ENCODE results near the gene DNASE2.
A peak's percentile ranks its signal among the peaks of the same experiment; 100 is the strongest.
"Not testable (repeated sequence)": the region's sequence is repeated elsewhere in the genome, so short reads cannot be mapped to it uniquely, and the experiment has no call there.

DNASE2 gene, protein sequence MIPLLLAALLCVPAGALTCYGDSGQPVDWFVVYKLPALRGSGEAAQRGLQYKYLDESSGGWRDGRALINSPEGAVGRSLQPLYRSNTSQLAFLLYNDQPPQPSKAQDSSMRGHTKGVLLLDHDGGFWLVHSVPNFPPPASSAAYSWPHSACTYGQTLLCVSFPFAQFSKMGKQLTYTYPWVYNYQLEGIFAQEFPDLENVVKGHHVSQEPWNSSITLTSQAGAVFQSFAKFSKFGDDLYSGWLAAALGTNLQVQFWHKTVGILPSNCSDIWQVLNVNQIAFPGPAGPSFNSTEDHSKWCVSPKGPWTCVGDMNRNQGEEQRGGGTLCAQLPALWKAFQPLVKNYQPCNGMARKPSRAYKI

DNA sequence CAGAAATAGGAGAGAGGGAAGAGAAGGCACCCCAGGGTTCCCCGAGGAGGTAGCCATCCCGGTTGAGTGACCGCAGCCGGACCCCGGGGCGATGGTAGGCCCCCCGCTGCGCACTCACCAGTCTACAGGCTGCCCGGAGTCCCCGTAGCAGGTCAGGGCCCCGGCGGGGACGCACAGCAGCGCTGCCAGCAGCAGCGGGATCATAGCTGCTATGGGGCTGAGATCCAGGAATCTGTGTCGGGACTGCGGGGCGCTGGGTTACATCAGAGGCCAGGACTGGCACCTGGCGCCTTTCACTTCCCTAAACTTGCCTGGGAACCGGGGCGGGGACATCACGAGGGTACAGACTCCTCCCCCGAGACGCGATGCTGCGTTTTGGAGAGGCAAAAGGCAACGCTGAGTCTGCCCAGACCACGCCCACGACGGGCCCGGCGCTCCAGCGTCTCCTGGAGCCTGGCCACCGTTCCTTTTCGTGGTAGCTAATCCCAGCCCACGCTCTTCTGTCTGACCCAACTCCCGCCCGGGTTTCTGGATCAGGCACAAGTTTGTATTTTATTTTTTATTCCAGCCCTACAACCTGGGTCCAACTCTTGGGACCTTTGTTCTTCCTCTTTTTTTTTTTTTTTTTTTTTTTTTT is at the start of gene DNASE2:
Gene DNASE2 (minus strand): TSS at position 278 of the 637 bp plus-strand sequence. CDS start 74 bp downstream, at position 204.
- DNase-seq = peak; percentile 96

DNA sequence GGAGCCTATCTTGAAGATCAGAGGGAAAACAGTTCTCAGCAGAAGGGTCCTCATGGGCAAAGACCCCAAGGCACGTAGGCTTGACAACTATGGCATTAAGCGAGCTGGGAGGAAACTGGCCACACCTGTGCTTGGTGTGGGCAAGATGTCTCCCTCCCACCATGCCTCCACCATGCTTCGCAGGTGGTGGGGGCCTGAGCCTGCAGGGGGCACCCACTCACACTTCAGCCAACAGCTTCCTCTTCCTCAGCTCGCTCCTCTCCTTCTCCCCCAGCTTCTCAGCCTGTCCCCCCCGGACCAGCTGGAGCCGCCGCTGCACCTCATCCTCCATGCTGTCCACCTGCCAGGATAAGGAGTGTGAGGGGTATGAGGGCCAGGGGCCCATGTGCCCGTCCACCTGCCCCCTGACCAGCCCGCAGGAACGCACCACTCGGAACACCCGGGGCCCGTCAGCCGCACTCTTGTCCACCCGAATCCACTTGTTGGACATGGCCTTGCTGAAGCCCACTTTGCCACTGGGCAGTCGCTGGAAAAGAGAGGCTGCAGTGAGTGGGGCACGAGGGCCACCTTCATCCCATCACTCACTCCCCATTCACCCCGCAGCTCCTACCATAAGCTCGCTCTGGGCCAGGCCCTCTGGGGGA is 48.9 kb upstream of the DNASE2 start:
- DNase-seq = no peak

DNA sequence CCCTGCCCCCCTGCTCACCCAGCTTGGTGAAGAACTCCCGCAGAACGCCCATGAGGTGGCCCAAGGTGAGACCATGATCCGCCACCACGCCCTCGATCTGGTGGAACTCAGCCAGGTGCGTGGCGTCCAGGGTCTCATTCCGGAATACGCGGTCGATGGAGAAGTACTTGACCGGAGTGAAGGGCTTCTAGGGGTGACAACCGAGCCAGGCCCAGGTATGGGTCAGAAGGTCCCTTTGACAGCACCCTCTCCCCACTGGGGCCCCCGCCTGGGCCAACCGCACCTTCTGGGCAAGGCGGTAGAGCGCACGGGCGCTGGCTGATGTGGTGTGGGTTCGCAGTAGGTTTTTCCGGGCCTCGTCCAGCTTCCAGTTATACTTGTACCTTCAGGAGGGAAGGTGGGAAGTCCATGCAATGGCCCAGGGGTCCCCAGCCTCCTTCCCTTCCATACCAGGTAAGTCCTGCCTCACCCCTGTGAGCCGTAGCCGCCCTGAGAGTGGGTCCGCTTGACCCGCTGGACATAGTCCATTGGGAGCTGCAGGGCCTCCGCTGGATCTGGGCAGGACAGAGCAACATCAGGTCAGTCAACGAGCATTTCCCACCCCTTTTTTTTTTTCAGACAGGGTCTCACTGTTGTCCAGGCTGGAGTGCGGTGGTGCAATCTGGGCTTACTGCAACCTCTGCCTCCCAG is 43.5 kb upstream of the DNASE2 start:
- no peak for DNase-seq

DNA sequence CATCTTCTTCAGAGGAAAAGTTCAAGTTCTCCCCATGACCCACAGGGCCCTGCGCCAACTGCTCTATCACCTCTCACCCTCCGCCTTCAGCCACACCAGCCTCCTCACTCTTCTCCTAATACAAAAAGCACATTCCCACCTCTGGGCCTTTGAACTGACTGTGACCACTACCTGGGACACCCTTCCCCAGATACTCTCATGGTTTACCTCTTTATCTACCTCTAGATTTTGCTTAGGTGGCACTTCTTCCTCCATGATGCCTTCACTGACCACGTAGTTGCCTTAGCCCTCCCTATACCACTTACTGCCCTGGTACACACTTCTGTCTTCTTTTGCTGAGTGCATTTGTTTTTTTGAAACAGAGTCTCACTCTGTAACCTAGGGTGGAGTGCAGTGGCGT is 41.7 kb upstream of the DNASE2 start:
- DNase-seq = no peak

DNA sequence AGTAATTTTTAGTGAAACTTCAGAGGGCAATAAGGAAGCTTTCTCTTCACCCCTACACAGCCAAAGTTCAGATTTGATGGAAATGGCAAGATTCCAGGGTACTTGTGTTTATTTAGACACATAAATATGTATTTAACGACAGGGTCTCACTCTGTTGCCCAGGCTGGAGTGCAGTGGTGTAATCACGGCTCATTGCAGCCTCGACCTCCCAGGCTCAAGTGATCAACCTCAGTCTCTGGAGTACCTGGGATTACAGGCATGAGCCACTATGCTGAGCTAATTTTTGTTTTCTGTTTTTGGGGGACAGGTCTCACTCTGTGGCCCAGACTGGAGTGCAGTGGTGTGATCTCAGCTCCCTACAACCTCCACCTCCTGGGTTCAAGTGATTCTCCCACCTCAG is 39.8 kb upstream of the DNASE2 start:
- no peak for DNase-seq

DNA sequence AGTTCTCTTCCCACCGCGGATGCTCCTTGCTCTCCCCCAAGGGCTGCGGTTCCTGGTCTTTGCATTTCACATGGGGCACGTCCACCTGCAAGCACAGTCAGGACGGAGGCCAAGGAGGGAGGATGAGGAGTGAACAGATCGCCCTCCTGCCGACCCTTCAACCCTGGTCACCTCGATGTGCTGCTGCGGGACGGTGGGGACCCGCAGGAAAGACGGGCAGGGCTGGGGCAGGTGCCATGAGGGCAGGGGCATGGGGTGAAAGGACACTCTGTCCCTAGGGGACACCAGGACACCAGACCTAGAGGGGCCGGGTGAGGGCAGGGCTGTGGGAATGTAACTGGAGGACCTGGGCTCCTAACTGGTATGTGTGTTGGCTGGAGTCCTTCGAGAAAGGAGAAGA is 37.0 kb upstream of the DNASE2 start:
- no peak for DNase-seq

DNA sequence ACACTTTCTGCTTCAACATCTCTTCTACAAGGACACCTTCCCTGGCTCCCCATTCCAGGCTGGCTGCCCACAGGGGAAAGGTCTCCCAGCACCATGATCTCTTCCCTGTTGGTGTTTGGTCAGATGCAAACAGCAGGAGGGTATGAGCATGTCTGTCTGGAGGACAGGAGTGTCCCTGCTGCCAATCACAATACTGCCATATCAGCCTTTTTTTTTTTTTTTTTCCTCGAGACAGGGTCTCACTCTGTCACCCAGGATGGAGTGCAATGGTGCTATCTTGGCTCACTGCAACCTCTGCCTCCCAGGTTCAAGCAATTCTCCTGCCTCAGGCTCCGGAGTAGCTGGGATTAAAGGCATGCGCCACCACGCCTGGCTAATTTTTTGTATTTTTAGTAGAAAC is 34.6 kb upstream of the DNASE2 start:
- not testable (repeated sequence) for DNase-seq

DNA sequence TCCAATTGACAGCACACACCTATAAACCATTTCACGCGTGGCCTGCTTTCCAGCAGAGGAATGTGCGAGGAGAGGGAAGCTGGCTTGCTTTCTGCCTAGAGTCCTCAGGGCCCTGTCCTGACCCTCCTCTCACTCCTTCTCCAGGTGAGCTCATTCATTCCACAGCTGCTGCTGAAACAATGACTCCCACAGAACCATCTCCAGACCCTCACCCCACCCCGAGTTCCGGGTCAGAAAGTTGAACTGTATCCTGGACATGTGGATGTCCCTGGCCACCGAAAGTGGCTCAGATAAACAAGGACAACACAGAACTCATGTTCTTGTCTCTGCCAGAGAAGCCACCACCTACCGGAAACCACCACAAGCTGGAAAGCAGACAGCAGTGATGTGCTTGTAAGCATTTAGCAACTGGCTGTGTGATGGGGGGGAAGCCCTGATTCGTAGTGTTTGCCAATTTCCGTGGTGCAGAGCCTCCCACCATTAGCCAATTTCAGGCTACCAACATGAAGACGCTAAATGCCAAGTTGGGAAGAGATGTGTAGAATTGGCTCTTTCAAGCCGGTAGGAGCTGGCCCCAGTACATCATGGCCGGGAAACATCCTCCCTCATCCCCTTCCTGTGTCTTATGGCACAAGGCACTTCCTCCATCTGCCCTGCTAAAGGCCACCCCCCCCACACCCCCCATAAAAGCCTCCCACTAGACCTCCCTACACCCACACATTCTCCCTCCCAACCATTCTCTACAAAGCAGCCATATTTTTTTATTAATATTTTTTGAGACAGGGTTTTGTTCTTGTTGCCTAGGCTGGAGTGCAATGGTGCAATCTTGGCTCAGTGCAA is 32.8 kb upstream of the DNASE2 start:
- no peak for DNase-seq

DNA sequence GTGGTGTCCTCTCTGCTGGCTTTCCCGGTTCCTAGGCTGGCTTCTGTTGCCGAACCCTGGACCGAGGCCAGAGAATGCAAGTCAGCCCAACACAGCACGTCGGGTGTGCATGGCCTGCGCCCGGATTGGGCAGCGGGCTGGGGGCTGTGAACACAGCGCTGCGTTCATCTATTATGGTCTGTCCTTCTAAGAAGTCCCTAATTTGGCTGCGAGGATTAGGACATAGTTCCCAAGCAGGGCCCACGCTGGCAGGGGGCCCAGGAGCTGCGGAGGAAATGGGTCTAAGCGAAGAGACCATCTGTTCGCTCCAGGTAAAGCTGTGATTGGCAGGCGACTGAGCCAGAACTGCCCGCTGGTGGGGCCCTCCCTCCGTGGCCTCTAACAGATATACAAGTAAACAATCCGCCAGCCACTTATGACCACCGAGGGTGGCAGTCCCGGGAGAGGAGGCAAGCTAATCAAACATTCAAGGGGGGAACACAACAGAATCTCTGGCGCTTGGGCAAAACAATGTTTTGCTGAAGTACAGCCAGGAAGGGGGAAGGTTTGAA is 31.8 kb upstream of the DNASE2 start:
- peak; percentile 99 for DNase-seq

DNA sequence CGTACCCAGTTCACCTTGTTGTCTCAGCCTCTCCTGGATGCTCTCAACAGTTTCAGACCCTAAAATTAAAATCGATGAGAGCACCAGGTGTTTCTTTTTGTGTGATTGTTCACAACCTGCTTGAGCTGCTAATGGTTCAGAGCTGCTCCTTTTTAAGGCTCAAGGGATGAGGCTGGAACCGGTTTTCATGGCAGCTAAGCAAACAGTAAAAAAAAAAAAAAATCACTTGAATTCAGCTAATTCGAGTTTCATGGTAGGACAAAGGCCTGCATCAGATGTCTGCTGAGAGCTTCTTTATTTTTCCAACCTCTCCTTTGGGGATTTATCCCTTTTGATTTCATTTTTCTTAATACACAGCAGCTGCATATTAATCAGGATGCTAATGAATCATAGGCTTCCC is 31.3 kb upstream of the DNASE2 start:
- peak; percentile 97 for DNase-seq

DNA sequence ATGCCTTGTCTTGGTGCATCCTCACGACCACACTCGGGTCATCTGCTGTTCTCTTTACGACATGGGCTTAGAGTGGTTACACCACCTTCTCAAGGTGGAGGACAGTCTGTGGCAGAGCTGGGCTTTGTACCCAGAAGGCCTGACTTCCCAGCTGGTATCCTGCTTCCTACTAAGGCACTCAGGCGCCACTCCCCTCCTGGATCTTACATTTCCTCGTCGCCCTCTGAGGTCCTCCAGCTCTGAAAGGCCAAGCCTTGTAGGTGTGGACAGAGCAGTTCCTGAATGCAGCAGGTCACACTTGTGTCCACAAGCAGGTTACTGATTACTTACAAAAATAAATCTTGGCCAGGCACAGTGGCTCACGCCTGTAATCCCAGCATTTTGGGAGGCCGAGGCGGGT is 25.9 kb upstream of the DNASE2 start:
- no peak for DNase-seq

DNA sequence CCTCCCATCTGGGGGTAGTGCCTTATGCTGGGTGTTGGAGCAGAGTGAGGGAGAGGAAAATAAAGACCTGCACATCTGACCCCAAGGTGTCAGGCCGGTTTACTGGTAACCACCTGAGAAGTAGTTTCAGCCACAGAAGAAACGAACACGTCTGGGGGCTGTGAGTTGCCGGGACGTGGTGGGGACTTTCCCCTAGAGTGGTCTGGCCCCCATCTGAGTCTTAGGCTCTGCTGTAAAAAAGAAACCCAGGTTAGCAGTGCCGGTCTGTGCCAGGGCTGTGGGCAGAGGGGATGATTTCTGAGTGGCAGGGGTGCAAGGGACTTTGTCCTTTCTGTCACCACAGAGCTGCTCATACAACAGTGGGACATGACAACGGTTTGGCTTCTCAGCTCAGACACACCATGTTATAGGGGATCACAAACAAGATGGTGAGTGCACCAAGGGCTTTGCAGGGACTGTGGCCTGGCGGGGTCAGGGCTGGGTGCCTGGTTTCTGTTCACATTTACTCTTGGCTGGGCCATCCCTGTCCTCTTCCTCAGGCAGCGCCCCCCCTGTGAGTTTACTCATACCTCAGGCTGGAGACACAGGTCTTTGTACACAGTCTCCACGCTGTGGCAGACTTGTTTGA is 18.8 kb upstream of the DNASE2 start:
- DNase-seq = no peak

DNA sequence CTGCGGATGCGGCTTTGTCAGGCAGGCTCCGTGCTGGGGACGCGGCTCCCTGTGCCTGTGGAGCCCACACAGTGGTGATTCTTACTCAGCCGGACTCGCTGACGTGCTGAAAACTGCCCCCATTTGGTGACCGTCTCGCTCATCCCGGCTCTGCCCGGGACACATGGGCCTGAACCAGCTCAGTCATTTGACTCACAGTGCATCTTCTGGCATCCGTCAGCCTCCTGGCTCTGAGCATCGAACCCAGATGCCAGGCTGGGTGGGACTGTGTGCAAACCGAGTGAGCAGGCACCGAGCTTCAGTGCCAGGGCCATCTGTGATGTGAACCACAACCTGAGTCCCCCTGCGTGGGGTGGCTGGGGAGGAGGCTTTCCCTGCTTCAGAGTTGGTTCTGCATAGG is 15.2 kb upstream of the DNASE2 start:
- DNase-seq = no peak

DNA sequence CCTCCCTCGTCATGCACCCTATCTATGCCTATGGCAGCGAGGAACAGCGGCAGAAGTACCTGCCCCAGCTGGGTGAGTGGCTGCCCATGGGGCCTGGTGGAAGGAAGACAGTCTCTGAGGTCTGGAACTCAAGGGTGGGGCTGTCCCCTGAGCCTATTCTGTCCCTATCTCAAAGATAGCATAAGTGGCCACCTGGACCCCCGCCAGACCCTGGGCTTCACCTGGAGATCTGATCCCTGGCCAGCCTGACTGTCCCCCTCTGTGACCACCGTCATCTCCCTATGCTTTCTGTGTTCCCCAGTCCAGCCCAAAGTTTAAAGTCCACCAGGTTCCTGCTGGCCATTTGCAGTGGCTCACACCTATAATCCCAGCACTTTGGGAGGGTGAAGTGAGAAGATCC is 12.3 kb upstream of the DNASE2 start:
- DNase-seq = no peak

DNA sequence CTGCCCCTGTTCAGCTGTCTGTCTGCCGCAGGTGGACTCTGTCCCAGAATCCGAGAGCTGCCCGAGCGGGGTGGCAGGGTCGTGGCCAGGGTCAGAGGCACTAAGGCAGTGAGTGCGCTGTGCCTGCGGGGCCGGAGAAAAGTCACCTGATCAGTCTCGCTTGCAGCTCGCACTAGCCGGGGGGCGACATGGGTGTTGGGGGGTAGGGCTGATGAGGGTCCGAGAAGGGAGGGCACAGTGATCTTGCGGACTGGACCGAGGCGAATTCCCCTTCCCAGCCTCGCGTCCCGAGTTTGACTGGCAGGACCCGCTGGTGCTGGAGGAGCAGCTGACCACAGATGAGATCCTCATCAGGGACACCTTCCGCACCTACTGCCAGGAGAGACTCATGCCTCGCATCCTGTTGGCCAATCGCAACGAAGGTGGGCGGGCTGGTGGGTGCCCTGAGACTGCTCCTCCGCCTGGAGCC is 10.3 kb upstream of the DNASE2 start:
- no peak for DNase-seq

DNA sequence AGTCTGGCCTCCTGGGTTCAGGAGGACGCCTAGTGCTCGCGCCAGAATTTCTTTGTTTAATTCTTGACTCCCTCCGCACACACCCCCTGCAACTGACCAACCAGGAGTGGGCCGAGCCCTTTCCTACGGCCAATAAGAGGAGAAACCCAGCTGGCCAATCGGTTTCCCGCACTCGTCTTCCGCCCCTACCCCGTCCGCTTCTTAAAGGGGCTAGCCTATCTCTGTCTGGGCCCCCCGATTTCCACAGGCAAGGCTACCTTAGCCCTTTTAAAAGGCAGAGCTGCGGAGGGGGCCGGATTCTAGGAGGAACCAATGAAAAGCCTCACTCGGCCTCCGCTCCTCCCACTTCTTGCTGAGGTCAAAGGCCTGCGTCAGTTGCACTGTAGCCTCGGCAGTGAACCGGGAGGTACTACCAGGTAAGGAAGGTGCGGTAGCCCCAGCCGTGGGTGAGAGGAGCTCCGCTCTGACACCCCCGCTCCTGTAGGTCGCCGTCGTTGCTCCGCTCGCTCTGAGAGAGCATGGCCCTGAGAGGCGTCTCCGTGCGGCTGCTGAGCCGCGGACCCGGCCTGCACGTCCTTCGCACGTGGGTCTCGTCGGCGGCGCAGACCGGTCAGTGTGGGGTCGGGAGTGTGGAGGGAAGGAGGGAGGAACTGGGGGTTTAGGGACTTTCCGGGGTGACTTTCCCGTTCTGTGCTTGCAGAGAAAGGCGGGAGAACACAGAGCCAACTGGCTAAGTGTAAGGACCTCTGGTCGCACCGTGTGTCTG is 9.7 kb upstream of the DNASE2 start, which contains the start of gene GCDH:
Gene GCDH (plus strand): TSS at position 374 of the 766 bp plus-strand sequence. CDS start 145 bp downstream, at position 519.
- peak; percentile 100 for DNase-seq

DNA sequence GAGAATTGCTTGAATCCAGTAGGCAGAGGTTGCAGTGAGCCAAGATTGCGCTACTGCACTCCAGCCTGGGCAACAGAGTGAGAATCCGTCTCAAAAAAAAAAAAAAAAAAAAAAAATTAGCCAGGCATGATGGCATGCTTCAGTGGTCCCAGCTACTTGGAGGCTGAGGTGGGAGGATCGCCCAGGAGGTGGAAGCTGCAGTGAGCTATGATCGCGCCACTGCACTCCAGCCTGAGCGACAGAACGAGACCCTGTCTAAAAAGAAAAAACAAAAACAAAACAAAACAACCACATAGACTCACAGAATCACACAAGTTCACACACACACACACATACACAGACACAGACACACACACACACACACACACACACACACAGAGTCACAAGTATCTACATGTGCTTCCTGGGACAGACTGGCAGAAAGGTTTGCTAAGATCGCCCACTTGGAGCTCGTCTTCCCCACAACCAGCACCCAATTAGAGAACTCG is 9.1 kb upstream of the DNASE2 start:
- DNase-seq = not testable (repeated sequence)

DNA sequence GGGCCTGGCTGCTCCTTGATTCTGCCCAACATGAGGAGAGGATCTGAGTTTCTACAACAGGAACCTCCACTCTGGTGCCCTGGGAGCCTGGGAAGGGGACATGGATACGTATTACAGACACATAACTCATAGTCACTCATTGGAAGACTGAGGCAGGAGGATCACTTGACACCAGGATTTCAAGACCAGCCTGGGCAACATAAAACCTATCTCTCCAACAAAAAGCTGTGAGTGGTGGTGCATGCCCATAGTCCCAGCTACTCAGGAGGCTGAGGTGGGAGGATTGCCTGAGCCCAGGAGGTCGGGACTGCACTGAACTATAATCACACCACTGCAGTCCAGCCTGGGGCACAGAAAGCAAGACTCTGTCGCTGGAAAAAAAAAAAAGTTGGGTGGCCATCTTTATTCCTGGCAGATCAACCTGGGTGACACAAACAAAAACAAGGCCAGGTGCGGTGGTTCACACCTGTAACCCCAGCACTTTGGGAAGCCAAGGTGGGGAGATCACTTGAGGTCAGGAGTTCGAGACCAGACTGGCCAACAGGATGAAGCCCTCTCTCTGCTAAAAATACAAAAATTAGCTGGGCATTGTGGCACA is 6.9 kb upstream of the DNASE2 start:
- DNase-seq = no peak

DNA sequence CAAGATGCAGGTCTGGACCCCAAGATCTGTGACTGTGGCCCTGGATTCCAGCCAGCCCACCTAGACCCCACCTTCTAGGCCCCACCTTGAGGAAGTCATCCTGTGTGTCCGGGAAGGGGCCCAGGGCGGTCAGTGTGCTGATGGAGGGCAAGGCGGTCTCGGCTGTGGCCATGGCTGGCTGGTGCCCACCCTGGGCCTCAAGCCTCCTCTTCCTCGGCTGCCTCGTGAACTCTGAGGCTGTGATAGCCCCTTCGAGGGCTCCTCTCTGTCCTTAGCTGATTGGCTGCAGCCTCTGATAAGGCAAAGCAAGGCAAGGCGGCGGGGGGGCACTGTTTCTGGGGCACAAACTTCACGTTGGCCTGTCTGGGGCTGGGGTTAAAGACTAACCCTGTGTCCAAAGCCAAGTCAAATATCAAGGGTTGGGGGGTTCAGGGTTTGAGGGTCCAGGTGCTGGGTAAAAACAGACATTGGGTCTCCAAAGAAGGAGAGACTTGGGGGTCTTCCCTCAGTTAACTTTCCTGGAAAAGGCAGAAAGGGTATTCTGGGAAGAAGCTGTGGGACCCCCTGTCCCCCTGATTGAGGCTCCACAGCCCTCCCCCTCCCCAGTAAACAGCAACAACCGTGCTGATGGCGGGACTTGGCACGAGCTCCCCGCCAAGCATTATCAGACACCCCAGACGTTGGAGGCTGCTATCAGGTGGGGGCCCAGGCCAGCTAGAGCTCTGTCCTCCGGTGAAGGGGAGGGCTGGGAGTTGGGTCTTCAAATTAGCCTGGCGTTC is 5.9 kb upstream of the DNASE2 start, which contains the start of gene KLF1:
Gene KLF1 (minus strand): TSS at position 233 of the 779 bp plus-strand sequence. CDS start 61 bp downstream, at position 172.
- no peak for DNase-seq

All from NCI-H1105 treated with DMSO at 0.1 percent for 48 hours (cell line).